Smooth muscle cell (in vitro differentiated cells): ENCODE measurements around the gene MAML3. TPM values are rescaled to one million over a fixed set of nuclear protein-coding genes. Genes with fewer than 3 reads are reported as not detected.
A peak's percentile ranks its signal among the peaks of the same experiment; 100 is the strongest.

ENCODE experiments used
- DNase-seq: peaks from one replicate; lab custom pipeline; 2025; ENCODE audit not compliant: unreplicated experiment; lab: John Stamatoyannopoulos, UW
- H2AFZ ChIP-seq: fragments of 200-600 bp; sonication (generic); 2 replicates; pipeline ENCODE4 v1.6.0; 2016; ENCODE audit warnings: antibody characterized with exemption, low read depth, mild to moderate bottlenecking
- H3F3A ChIP-seq: fragments of 200-600 bp; sonication (generic); 2 replicates; pipeline ENCODE4 v1.6.0; 2017; ENCODE audit warnings: antibody characterized with exemption, low read depth
- H3K27ac ChIP-seq: fragments of 200-600 bp; sonication (generic); 2 replicates; pipeline ENCODE4 v1.5.1; 2016; ENCODE audit warnings: low read depth, mild to moderate bottlenecking
- H3K27me3 ChIP-seq: fragments of 200-600 bp; sonication (generic); 2 replicates; pipeline ENCODE4 v1.6.1; 2016; ENCODE audit warnings: low read depth, mild to moderate bottlenecking
- H3K36me3 ChIP-seq: fragments of 200-600 bp; sonication (generic); 2 replicates; pipeline ENCODE4 v1.5.1; 2016; ENCODE audit warnings: low read depth
- H3K4me1 ChIP-seq: fragments of 200-600 bp; sonication (generic); 2 replicates; pipeline ENCODE4 v1.5.1; 2016; ENCODE audit warnings: low read depth
- H3K4me2 ChIP-seq: fragments of 200-600 bp; sonication (generic); 2 replicates; pipeline ENCODE4 v1.6.0; 2016; ENCODE audit warnings: mild to moderate bottlenecking
- H3K4me3 ChIP-seq: fragments of 200-600 bp; sonication (generic); 2 replicates; pipeline ENCODE4 v1.5.1; 2016; ENCODE audit warnings: mild to moderate bottlenecking
- H3K79me2 ChIP-seq: fragments of 200-600 bp; sonication (generic); 2 replicates; pipeline ENCODE4 v1.6.0; 2016; ENCODE audit warnings: low read depth, mild to moderate bottlenecking
- H3K9ac ChIP-seq: fragments of 200-600 bp; sonication (generic); 2 replicates; pipeline ENCODE4 v1.6.0; 2016; ENCODE audit warnings: low read depth
- H3K9me3 ChIP-seq: fragments of 200-600 bp; sonication (generic); replicated peaks from 2 replicates; pipeline ENCODE4 v1.5.1; 2016; ENCODE audit warnings: low read depth
- H4K20me1 ChIP-seq: fragments of 200-600 bp; sonication (generic); 2 replicates; pipeline ENCODE4 v1.6.0; 2016; ENCODE audit warnings: low read depth
- WGBS: methylation state at CpG from one replicate; pipeline ENCODE4 v1.1.7; 2016; ENCODE audit warnings: low lambda C conversion rate; 5-methylcytosine and 5-hydroxymethylcytosine counted together
- polyA plus RNA-seq: library from polyadenylated mRNA; unstranded; fragments of >200 nt; fragmentation: Nextera tagmentation; extraction: Ambion mirVana; gene quantifications from 2 replicates; pipeline ENCODE4 v1.2.1, GENCODE V29; 2016
- total RNA-seq: library from RNA; depleted of rRNA; stranded (reverse); fragments of >200 nt; gene quantifications from 2 replicates; pipeline ENCODE4 v1.2.3, GENCODE V29; 2014
- TF ChIP-seq, protein P1 (sequence below): fragments of 200-600 bp; sonication (generic); IDR thresholded peaks from 2 replicates; pipeline ENCODE4 v1.5.1; 2017; ENCODE audit warnings: borderline replicate concordance, mild to moderate bottlenecking, antibody characterized with exemption; ENCODE audit not compliant: insufficient read depth, poor library complexity, severe bottlenecking

MAML3 gene
- total and polyA plus RNA-seq, 2 experiments from 2014 or later, result 4.9 to 12.6 TPM

DNA sequence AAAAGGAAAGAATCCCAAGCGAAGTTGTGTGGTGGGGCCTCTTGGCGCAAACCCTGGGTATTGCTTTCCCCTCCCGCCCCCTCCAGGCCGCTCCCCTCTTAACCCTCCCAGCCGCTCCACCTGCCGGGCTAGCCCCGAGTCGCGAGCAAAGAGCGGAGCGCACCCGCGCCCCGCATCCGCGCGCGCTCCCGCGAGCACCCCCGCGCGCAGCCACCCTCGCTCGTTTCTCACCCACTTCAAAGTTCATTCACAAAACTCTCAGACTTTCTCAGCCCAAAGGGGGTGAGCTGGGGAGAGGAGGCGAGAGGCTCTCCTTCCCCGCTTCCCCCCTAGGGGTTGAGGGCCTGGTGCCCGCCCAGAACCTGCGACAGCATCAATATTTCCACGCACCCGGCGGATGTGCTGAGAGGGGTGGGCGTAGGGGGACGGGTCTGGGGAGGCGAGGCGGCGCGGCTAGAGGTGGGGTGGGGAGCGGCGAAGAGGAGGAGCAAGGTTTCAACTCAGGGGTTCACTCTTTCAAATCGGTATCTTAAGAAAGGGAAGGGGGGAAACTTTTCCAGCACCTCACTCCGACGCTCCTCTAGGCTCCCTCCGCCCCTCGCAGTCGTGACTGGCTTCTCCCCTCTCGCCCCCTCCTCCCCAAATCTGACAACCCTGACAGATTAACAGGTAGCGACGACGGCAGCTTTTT lies 1.8 kb downstream of the MAML3 start:
- Histone ChIP-seq H3K4me2 (peak overlapping the region; percentile 94), H3K27ac (peak overlapping the region; percentile 94), H3K4me3 (peak overlapping the region; percentile 91), H3K9ac (peak overlapping the region; percentile 92), H3K79me2 (peaks cover 29% of the 10 kb centered on the region), H3K36me3 (no peaks in the 10 kb centered on the region), H2AFZ (peak overlapping the region; percentile 58), H3K9me3 (no peaks in the 10 kb centered on the region), H3K27me3 (no peaks in the 10 kb centered on the region), H4K20me1 (no peaks in the 10 kb centered on the region), H3K4me1 (peaks cover 26% of the 10 kb centered on the region), H3F3A (peaks cover 27% of the 10 kb centered on the region)
- TF ChIP-seq, protein P1, sequence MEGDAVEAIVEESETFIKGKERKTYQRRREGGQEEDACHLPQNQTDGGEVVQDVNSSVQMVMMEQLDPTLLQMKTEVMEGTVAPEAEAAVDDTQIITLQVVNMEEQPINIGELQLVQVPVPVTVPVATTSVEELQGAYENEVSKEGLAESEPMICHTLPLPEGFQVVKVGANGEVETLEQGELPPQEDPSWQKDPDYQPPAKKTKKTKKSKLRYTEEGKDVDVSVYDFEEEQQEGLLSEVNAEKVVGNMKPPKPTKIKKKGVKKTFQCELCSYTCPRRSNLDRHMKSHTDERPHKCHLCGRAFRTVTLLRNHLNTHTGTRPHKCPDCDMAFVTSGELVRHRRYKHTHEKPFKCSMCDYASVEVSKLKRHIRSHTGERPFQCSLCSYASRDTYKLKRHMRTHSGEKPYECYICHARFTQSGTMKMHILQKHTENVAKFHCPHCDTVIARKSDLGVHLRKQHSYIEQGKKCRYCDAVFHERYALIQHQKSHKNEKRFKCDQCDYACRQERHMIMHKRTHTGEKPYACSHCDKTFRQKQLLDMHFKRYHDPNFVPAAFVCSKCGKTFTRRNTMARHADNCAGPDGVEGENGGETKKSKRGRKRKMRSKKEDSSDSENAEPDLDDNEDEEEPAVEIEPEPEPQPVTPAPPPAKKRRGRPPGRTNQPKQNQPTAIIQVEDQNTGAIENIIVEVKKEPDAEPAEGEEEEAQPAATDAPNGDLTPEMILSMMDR, result peak; percentile 20
- peak; percentile 77 for DNase-seq
- WGBS, result 1% methylated on average over 29 of the region's 50 CpGs

DNA sequence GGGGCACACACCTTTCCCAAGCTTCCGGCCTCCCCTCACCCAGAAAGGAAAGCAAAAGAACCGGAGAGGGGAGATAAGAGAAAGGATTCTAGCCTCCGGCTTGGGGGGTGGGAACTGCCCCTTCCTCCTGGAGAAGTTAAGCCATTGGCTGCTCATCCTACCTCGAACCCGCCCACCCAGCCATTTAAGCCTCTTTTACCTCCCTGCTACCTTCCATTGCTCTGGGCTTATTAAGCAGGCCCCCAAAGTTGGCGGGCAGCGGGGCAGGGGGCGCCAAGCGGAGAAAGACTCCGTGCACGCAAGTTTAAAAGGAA lies 2.3 kb downstream of the MAML3 start:
- DNase-seq, result peak; percentile 81
- Histone ChIP-seq H3K4me1 (peaks cover 26% of the 10 kb centered on the region), H3F3A (peaks cover 27% of the 10 kb centered on the region), H3K27ac (peak overlapping the region; percentile 94), H4K20me1 (no peaks in the 10 kb centered on the region), H3K27me3 (no peaks in the 10 kb centered on the region), H3K9ac (peak overlapping the region; percentile 92), H3K9me3 (no peaks in the 10 kb centered on the region), H3K36me3 (no peaks in the 10 kb centered on the region), H3K4me2 (peak overlapping the region; percentile 94), H2AFZ (peak overlapping the region; percentile 58), H3K79me2 (peaks cover 34% of the 10 kb centered on the region), H3K4me3 (peak overlapping the region; percentile 91)
- under 1% methylated on average over 10 of the region's 11 CpGs for WGBS
- TF ChIP-seq, protein P1, result no peak

- Histone ChIP-seq H3K4me3 (peak overlapping the region; percentile 91), H3K9ac (peak overlapping the region; percentile 92), H2AFZ (peak overlapping the region; percentile 58), H3F3A (peaks cover 27% of the 10 kb centered on the region), H3K27ac (peak overlapping the region; percentile 94), H3K36me3 (no peaks in the 10 kb centered on the region), H3K4me2 (peak overlapping the region; percentile 94), H4K20me1 (no peaks in the 10 kb centered on the region), H3K79me2 (peaks cover 40% of the 10 kb centered on the region), H3K4me1 (peaks cover 26% of the 10 kb centered on the region), H3K9me3 (no peaks in the 10 kb centered on the region), H3K27me3 (no peaks in the 10 kb centered on the region)
- peak; percentile 93 for DNase-seq
- TF ChIP-seq, protein P1, result no peak
- WGBS, result under 1% methylated on average over 48 of the region's 84 CpGs
These were observed 2.9 kb downstream of the MAML3 start for GRCh38 chr4:140150886-140151698.
